ENCODE measurements around the gene PRR36.
"Not testable (repeated sequence)": the region's sequence is repeated elsewhere in the genome, so short reads cannot be mapped to it uniquely, and the experiment has no call there.

PRR36 gene

DNA sequence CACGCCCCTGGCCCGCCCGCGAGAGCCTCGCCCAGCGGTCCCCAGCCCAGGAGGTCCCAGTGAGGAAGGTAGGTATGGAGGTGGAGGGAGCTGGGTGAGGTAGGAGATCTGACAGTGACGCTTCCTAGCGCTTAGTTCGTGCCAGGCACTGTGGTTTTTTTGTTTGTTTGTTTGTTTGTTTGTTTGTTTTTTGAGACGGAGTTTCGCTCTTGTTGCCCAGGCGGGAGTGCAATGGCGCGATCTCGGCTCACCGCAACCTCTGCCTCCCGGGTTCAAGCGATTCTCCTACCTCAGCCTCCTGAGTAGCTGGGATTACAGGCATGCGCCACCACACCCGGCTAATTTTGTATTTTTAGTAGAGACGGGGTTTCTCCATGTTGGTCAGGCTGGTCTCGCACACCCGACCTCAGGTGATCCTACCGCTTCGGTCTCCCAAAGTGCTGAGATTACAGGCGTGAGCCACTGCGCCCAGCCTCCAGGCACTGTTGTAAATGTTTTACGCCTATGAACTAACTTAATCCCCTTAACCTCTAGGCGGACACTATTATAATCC lies 43.9 kb upstream of the PRR36 start:
- not testable (repeated sequence) for H3K27me3 ChIP-seq (ENCODE audit: insufficient read depth, low read length); H2AFZ ChIP-seq (ENCODE audit: low read length, unreplicated experiment); H3K36me3 ChIP-seq (ENCODE audit: insufficient read depth, low read length); H3K79me2 ChIP-seq (ENCODE audit: control insufficient read depth, insufficient read depth, low read length, unreplicated experiment); H3K27ac ChIP-seq (ENCODE audit: low read depth, low read length)
- Histone ChIP-seq H3K4me1 (ENCODE audit: control insufficient read depth, insufficient read depth, low read length, unreplicated experiment) (peaks cover 14% of the 10 kb centered on the region), H3K4me3 (ENCODE audit: low read depth, low read length) (peak overlapping the region; percentile 80)

GRCh38 chr19:7917267-7918061 lies 43.3 kb upstream of the PRR36 start:
- H3K27me3 ChIP-seq (ENCODE audit: insufficient read depth, low read length) = no peaks in the 10 kb centered on the region
- peaks cover 6% of the 10 kb centered on the region for H3K79me2 ChIP-seq (ENCODE audit: control insufficient read depth, insufficient read depth, low read length, unreplicated experiment)
- H3K27ac ChIP-seq (ENCODE audit: low read depth, low read length) = no peak overlapping the region
- peak overlapping the region; percentile 80 for H3K4me3 ChIP-seq (ENCODE audit: low read depth, low read length)
- H3K36me3 ChIP-seq (ENCODE audit: insufficient read depth, low read length) = no peaks in the 10 kb centered on the region
- no peak overlapping the region for H2AFZ ChIP-seq (ENCODE audit: low read length, unreplicated experiment)
- H3K4me1 ChIP-seq (ENCODE audit: control insufficient read depth, insufficient read depth, low read length, unreplicated experiment) = peaks cover 14% of the 10 kb centered on the region

DNA sequence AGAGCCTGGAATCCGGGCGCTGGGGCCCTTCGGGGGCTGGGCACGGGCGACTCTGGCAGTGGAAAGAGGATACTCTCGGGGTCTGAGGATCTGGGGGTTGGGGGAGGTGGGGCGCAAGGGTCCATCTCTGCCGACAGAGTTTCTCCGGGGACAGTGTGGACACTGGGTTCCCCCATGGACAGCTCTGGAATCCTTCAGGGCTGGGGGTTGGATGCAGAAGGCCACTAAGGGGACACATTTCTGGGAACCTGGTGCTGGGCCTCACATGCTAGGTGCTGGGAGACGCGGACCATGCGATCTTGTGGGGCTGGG lies 42.7 kb upstream of the PRR36 start:
- H3K27ac ChIP-seq (ENCODE audit: low read depth, low read length) = no peak overlapping the region
- peak overlapping the region; percentile 80 for H3K4me3 ChIP-seq (ENCODE audit: low read depth, low read length)
- peaks cover 10% of the 10 kb centered on the region for H3K4me1 ChIP-seq (ENCODE audit: control insufficient read depth, insufficient read depth, low read length, unreplicated experiment)
- no peaks in the 10 kb centered on the region for H3K27me3 ChIP-seq (ENCODE audit: insufficient read depth, low read length)
- peaks cover 6% of the 10 kb centered on the region for H3K79me2 ChIP-seq (ENCODE audit: control insufficient read depth, insufficient read depth, low read length, unreplicated experiment)
- no peak overlapping the region for H2AFZ ChIP-seq (ENCODE audit: low read length, unreplicated experiment)
- no peaks in the 10 kb centered on the region for H3K36me3 ChIP-seq (ENCODE audit: insufficient read depth, low read length)

- no peaks in the 10 kb centered on the region for H3K36me3 ChIP-seq (ENCODE audit: insufficient read depth, low read length)
- H2AFZ ChIP-seq (ENCODE audit: low read length, unreplicated experiment) = no peak overlapping the region
- peak overlapping the region; percentile 80 for H3K4me3 ChIP-seq (ENCODE audit: low read depth, low read length)
- H3K27ac ChIP-seq (ENCODE audit: low read depth, low read length) = no peak overlapping the region
- H3K4me1 ChIP-seq (ENCODE audit: control insufficient read depth, insufficient read depth, low read length, unreplicated experiment) = peaks cover 4% of the 10 kb centered on the region
- H3K27me3 ChIP-seq (ENCODE audit: insufficient read depth, low read length) = no peaks in the 10 kb centered on the region
- H3K79me2 ChIP-seq (ENCODE audit: control insufficient read depth, insufficient read depth, low read length, unreplicated experiment) = peaks cover under 1% of the 10 kb centered on the region
Measured at GRCh38 chr19:7916103-7916954, 42.1 kb upstream of the PRR36 start.

DNA sequence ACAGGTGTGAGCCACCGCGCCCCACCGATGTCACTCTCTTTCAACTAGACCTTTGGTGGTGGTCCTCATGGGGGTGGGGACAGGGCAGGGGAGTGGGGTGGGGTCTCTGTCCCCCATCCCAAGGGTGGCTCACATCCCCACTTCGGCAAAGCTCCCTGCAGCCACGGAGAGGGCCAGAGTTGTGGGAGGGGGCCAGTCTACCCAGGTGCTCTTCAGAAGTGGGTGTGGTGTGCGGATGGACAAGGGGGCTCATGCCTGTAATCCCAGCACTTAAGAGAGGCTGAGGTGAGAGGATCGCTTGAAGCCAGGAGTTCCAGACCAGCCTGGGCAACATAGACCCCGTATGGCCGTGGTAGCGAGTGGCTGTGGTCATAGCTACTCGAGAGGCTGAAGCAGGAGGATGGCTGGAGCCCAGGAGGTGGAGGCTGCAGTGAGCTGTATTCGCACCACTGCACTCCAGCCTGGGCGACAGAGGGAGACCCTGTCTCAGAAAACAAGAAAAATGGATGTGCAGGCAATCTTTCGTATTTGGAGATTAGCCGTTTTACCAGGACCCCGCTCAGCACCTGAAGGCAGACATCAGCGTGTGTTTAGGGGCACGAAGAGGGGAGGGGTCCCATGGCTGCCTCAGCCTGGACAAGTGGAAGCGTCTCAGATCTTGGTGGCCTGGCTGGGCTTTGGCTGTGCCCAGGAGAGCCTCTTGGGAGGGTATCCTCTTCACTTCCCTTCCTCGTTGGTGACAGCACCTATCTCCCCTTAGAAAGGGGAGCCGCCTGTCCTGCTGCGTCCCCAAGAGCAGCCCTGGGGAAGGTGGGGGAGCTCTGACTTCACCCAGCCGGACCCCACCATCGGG lies 41.3 kb upstream of the PRR36 start:
- H3K27ac ChIP-seq (ENCODE audit: low read depth, low read length) = no peak overlapping the region

GRCh38 chr19:7914598-7915045 lies 40.4 kb upstream of the PRR36 start, which contains the start of gene TGFBR3L:
TSS of gene TGFBR3L (plus strand) at chr19:7914830.
- Histone ChIP-seq H3K79me2 (ENCODE audit: control insufficient read depth, insufficient read depth, low read length, unreplicated experiment) (no peaks in the 10 kb centered on the region), H3K27ac (ENCODE audit: low read depth, low read length) (no peak within 1 kb of the TSS), H3K4me1 (ENCODE audit: control insufficient read depth, insufficient read depth, low read length, unreplicated experiment) (peaks cover under 1% of the 10 kb centered on the region), H3K4me3 (ENCODE audit: low read depth, low read length) (peak within 1 kb of the TSS; percentile 80), H3K36me3 (ENCODE audit: insufficient read depth, low read length) (no peaks in the 10 kb centered on the region), H3K27me3 (ENCODE audit: insufficient read depth, low read length) (no peaks in the 10 kb centered on the region), H2AFZ (ENCODE audit: low read length, unreplicated experiment) (no peak within 1 kb of the TSS)

More for the DNA sequence above, 41.3 kb upstream of the PRR36 start:
- Histone ChIP-seq H2AFZ (ENCODE audit: low read length, unreplicated experiment) (no peak overlapping the region), H3K79me2 (ENCODE audit: control insufficient read depth, insufficient read depth, low read length, unreplicated experiment) (no peaks in the 10 kb centered on the region), H3K27me3 (ENCODE audit: insufficient read depth, low read length) (no peaks in the 10 kb centered on the region), H3K4me1 (ENCODE audit: control insufficient read depth, insufficient read depth, low read length, unreplicated experiment) (peaks cover 4% of the 10 kb centered on the region), H3K36me3 (ENCODE audit: insufficient read depth, low read length) (no peaks in the 10 kb centered on the region), H3K4me3 (ENCODE audit: low read depth, low read length) (peak overlapping the region; percentile 80)

GRCh38 chr19:7914099-7914498 lies 39.9 kb upstream of the PRR36 start:
- Histone ChIP-seq H3K27ac (ENCODE audit: low read depth, low read length) (no peak overlapping the region), H2AFZ (ENCODE audit: low read length, unreplicated experiment) (no peak overlapping the region), H3K4me3 (ENCODE audit: low read depth, low read length) (no peak overlapping the region), H3K36me3 (ENCODE audit: insufficient read depth, low read length) (no peaks in the 10 kb centered on the region), H3K27me3 (ENCODE audit: insufficient read depth, low read length) (no peaks in the 10 kb centered on the region), H3K79me2 (ENCODE audit: control insufficient read depth, insufficient read depth, low read length, unreplicated experiment) (no peaks in the 10 kb centered on the region), H3K4me1 (ENCODE audit: control insufficient read depth, insufficient read depth, low read length, unreplicated experiment) (no peaks in the 10 kb centered on the region)

DNA sequence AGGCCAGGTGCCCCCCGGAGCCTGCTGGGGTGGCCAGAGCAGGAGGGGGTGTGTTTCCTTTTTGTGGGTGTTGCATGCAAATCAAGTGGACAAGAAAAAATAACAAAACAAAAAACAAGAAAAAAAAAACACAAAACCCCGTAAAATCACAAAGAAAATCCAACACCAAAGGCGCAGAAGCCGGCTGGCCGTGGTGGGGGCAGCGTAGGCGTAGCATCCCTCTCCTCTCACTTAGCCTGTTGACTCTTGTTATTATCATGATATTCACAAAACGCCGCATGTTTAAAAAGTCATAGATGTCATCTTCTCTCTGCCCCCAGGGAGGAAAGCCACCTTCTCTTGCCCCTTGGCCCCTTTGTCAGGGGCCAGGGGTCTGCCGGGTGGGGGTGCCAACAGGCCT lies 39.5 kb upstream of the PRR36 start:
- Histone ChIP-seq H3K79me2 (ENCODE audit: control insufficient read depth, insufficient read depth, low read length, unreplicated experiment) (no peaks in the 10 kb centered on the region), H3K27me3 (ENCODE audit: insufficient read depth, low read length) (no peaks in the 10 kb centered on the region), H3K4me3 (ENCODE audit: low read depth, low read length) (no peak overlapping the region), H3K4me1 (ENCODE audit: control insufficient read depth, insufficient read depth, low read length, unreplicated experiment) (no peaks in the 10 kb centered on the region), H2AFZ (ENCODE audit: low read length, unreplicated experiment) (no peak overlapping the region), H3K36me3 (ENCODE audit: insufficient read depth, low read length) (no peaks in the 10 kb centered on the region), H3K27ac (ENCODE audit: low read depth, low read length) (no peak overlapping the region)

- no peaks in the 10 kb centered on the region for H3K79me2 ChIP-seq (ENCODE audit: control insufficient read depth, insufficient read depth, low read length, unreplicated experiment)
- no peaks in the 10 kb centered on the region for H3K27me3 ChIP-seq (ENCODE audit: insufficient read depth, low read length)
- H3K27ac ChIP-seq (ENCODE audit: low read depth, low read length) = no peak overlapping the region
- H3K4me1 ChIP-seq (ENCODE audit: control insufficient read depth, insufficient read depth, low read length, unreplicated experiment) = no peaks in the 10 kb centered on the region
- no peak overlapping the region for H3K4me3 ChIP-seq (ENCODE audit: low read depth, low read length)
- H3K36me3 ChIP-seq (ENCODE audit: insufficient read depth, low read length) = no peaks in the 10 kb centered on the region
- no peak overlapping the region for H2AFZ ChIP-seq (ENCODE audit: low read length, unreplicated experiment)
Measured at GRCh38 chr19:7912697-7913564, 38.7 kb upstream of the PRR36 start.

All from ACC112 (cell line).